Epithelial cell of proximal tubule (primary cell): ENCODE data around the gene CSF2. TPM values are rescaled to one million over a fixed set of nuclear protein-coding genes. Genes with fewer than 3 reads are reported as not detected.

Source experiments
- DNase-seq: peaks from one replicate; pipeline ENCODE4 v3.0.0-alpha.2; 2011; ENCODE audit warnings: low read depth
- H3K4me3 ChIP-seq: 2 replicates; pipeline ENCODE4 v1.5.1; 2011; ENCODE audit warnings: low read depth, mild to moderate bottlenecking, low read length
- CTCF ChIP-seq: conservative IDR thresholded peaks from 2 replicates; pipeline ENCODE4 v1.5.1; 2012; ENCODE audit warnings: low read depth, mild to moderate bottlenecking, low read length
- total RNA-seq: library from RNA; depleted of rRNA; stranded (reverse); fragments of >200 nt; gene quantifications from 2 replicates; pipeline ENCODE4 v1.2.3, GENCODE V29; 2015

Gene CSF2
- total RNA-seq, 1 donor from 2014 or later: 19.6 TPM

DNA sequence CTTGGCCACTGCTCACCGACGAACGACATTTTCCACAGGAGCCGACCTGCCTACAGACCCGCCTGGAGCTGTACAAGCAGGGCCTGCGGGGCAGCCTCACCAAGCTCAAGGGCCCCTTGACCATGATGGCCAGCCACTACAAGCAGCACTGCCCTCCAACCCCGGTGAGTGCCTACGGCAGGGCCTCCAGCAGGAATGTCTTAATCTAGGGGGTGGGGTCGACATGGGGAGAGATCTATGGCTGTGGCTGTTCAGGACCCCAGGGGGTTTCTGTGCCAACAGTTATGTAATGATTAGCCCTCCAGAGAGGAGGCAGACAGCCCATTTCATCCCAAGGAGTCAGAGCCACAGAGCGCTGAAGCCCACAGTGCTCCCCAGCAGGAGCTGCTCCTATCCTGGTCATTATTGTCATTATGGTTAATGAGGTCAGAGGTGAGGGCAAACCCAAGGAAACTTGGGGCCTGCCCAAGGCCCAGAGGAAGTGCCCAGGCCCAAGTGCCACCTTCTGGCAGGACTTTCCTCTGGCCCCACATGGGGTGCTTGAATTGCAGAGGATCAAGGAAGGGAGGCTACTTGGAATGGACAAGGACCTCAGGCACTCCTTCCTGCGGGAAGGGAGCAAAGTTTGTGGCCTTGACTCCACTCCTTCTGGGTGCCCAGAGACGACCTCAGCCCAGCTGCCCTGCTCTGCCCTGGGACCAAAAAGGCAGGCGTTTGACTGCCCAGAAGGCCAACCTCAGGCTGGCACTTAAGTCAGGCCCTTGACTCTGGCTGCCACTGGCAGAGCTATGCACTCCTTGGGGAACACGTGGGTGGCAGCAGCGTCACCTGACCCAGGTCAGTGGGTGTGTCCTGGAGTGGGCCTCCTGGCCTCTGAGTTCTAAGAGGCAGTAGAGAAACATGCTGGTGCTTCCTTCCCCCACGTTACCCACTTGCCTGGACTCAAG lies 1.5 kb downstream of the CSF2 start:
- no peak for DNase-seq
- no peak for TF ChIP-seq CTCF

DNA sequence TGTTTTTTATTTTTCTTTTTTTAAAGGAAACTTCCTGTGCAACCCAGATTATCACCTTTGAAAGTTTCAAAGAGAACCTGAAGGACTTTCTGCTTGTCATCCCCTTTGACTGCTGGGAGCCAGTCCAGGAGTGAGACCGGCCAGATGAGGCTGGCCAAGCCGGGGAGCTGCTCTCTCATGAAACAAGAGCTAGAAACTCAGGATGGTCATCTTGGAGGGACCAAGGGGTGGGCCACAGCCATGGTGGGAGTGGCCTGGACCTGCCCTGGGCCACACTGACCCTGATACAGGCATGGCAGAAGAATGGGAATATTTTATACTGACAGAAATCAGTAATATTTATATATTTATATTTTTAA lies 2.1 kb downstream of the CSF2 start:
- DNase-seq: no peak
- TF ChIP-seq CTCF: no peak

More for the DNA sequence above, 1.5 kb downstream of the CSF2 start:
- H3K4me3 ChIP-seq: no peak overlapping the region

GRCh38 chr5:132076202-132076830 lies 2.7 kb downstream of the CSF2 start:
- DNase-seq: no peak
- H3K4me3 ChIP-seq: no peak overlapping the region
- TF ChIP-seq CTCF: no peak

More for the DNA sequence above, 2.1 kb downstream of the CSF2 start:
- no peak overlapping the region for H3K4me3 ChIP-seq

- H3K4me3 ChIP-seq: no peak overlapping the region
- DNase-seq: no peak
- TF ChIP-seq CTCF: no peak
Measured at GRCh38 chr5:132076983-132077382, 3.4 kb downstream of the CSF2 start.

DNA sequence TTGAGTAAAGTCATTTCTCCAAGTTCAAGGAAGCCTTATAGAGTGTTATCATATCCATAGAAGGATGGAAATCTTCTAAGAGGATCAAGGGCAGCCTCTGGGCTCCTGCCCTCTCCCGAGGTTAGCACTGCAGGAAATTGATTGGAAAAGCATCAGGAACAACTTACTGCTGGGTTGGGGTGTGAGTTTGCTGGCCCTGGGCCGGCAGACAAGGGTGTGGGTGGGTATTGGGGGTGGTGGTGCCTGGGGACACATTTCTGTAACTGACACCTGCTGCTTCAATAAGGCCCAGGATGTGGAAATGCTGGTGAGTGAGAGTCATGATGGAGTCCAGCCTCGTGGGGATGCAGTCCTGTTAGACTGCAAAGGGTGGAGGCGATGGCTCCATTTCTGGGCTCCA lies 5.5 kb downstream of the CSF2 start:
- no peak for TF ChIP-seq CTCF
- DNase-seq: no peak

GRCh38 chr5:132079619-132080018 lies 6.0 kb downstream of the CSF2 start:
- no peak for DNase-seq
- TF ChIP-seq CTCF: no peak
- no peak overlapping the region for H3K4me3 ChIP-seq

More for the DNA sequence above, 5.5 kb downstream of the CSF2 start:
- H3K4me3 ChIP-seq: no peak overlapping the region
